Islet of Langerhans (tissue), 1 donor: ENCODE measurements around the gene ACVR1C.
A peak's percentile ranks its signal among the peaks of the same experiment; 100 is the strongest.

ENCODE experiments used
- FAIRE-seq: peaks from one replicate; lab custom pipeline; 2011; peaks lifted over from hg19 to GRCh38; lab: Jason Lieb, UNC

ACVR1C gene

DNA sequence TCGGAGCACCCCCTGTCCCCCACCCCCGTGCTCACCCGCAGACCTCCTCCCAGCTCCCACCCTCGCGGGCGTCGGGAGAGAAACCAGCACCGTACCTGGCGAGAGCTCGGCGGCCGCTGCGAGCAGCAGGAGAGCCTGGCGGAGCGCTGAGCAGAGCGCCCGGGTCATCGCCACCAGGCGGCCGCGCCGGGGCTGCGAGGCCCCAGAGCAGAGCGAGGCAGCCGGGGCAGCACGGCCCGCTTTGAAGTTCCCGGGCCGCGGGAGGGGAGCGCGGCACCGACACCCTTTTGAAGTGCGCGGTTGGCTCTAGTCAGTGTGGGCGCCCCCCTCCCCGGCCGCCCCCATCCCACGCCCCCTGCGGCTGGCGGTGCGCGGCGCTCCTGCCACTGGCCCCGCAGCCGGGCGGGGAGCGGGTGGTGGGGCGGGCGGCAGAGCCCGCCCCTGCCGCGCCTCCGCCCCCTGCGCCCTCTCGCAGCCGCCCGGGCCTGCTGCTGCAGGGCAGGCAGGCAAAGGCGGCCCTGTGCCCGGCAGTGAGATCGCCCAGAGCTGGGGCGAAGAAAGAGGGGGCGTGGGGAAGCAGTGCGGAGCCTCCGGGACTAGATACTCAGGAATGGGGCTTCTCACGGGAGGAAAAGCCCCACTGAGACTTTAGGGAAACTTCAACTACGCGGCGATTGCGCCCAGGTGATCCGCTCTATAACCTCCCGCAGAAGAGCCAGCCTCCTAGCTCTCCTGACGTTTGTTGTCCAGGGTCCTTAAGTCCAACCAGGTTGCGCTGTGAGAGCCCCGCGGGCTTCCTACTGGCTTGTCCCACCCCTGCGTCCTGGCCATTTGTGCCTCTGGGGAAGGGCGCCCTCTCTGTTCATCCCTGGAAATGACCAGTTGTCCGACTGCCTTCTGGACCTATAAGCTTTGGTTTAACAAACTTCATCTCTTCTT, at the start of gene ACVR1C:
Gene ACVR1C, minus strand, starts transcription at position 388 of the 939 bp plus-strand sequence. Its CDS starts 220 bp downstream, at position 168.
- FAIRE-seq, result no peak

DNA sequence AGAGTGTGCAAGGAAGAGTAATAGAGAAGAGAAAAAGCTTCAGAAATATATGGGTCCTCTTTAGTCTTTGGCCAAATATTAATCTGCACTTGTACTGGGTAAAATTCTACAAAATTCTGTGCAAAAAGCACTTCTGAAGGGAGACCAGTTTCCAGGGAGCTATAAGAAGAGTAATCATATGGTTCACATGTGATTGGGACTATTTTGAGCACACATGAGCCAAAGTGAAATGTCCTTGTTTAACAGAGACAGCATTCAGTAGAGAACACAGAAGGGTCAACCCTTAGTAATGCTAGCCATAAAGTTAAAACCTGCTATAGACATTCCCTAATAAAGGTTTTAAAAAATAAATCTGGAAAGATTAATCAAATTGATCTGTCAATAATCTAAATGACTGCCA, 49.3 kb upstream of the ACVR1C start:
- FAIRE-seq, result no peak

DNA sequence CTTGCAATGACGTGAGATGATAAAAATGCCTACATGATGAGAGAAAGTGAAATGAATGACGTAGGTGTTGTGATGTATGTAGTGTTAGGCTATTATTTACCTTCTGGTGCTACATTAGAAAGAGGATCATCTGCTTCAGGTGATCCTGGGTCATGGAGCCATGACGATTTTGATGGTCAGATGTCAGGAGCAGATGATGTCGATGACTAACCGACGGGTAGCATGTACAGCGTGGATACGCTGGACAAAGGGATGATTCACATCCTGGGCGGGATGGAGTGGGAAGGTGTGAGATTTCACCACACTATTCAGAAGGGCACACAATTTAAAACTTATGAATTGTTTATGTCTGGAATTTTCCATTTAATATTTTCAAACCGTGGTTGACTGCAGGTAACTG, 43.5 kb upstream of the ACVR1C start:
- FAIRE-seq, result no peak

DNA sequence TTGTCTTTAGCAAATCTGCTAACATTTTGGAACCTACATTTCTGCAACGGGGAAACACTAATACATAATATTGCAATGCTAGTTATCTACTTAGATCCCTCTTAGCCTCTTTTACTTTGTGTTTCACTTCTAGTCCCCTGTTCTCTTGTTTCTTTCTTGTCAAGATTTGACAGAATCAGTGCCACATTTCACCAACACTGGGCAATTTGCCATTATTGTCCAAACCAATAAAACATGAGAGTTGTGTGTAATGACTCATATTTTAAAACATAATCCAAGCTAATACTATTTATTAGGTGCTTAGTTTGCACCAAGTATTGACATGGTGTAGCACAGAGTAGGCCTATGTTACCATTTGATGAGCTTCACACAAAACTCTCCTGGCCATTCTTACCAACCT, 33.7 kb upstream of the ACVR1C start:
- no peak for FAIRE-seq

DNA sequence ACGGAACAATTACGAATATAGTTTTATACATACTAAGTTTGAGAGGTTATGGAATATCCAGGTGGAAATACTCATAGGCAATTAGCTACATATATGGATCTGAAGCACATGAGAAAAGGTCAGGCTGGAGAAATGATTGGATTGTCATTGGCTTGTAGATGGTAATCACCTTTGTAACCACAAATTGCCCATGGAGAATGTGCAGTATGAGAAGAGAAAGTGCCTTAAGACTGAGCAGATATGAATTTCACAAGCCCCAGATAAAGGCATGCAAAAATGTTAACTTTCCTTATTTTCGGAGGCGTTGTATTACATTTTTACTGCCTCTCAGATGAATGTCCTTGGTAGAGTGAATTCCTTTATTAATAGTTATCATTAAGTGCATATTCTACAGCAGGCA, 33.1 kb upstream of the ACVR1C start:
- no peak for FAIRE-seq

DNA sequence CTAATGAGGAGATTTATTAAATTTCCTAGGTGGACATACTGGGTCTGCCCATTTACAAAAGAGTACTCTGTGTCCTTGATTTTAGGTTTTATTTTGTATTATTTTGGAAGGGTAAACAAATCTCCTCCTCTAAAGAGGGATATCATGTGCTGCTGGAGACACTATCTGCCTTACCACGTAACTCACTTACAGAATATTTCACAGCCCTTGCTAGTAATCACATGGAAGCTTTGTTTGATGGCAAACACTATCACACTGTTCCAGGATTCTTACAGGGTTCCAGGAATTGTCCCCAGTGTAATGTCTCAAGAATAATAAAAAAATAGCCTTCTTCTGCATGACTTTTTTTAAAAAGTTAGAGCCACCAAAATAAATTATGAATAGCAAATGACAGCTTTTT, 29.2 kb upstream of the ACVR1C start:
- no peak for FAIRE-seq

DNA sequence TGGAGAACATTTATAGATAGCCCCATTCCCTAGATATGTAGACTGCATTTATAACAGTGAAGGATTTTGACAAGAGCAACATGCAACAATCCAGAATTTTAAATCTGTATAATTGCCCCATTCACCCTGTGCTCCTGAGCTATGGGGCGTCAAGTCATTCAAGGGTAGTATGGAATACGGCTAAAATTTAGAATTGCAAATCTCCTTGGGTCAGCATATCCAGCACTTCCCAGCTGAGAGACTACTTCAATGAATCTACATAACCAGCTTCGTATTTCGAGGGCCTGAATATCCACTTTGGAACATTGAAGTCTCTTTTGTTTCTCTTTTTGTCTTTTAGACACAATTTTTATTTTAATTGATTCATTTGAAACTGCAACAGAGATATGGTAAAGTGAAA, 28.4 kb upstream of the ACVR1C start:
- FAIRE-seq, result no peak

DNA sequence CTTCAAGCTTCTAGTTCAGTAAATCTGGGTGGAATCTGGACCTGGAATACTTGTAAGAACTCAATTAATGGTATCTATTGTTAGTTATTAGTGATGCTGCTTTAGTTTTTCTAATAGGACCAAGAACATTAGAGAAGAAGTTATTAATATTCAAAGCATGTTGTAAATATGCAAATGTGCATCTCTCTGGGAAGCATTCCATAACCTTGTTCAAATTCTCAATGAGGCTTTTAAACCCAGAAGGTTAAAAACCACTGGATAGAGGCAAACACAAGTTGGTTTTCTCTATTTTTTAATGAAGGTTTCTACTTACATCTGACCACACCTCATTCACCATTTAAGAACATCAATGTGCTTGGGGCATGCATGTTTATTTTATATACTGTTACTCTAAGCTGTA, 16.1 kb upstream of the ACVR1C start:
- FAIRE-seq, result no peak

DNA sequence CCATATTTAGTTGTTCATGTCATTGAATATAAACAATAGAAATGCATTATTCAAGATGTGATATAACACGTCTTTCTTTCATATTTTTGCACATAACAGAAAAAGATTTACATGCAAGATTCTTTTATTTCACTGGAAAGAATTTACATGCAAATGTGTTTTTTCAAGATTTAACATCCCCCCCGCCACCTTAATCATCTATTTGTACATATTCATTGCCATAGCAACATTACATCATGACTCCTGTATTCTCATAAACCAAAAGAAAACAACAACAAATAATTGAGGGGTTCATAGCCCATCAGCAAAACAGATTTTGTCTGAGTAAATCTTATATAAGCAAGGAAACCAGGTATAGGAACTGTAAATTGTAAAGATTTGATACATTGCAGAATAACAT, 3.2 kb upstream of the ACVR1C start:
- FAIRE-seq, result no peak

DNA sequence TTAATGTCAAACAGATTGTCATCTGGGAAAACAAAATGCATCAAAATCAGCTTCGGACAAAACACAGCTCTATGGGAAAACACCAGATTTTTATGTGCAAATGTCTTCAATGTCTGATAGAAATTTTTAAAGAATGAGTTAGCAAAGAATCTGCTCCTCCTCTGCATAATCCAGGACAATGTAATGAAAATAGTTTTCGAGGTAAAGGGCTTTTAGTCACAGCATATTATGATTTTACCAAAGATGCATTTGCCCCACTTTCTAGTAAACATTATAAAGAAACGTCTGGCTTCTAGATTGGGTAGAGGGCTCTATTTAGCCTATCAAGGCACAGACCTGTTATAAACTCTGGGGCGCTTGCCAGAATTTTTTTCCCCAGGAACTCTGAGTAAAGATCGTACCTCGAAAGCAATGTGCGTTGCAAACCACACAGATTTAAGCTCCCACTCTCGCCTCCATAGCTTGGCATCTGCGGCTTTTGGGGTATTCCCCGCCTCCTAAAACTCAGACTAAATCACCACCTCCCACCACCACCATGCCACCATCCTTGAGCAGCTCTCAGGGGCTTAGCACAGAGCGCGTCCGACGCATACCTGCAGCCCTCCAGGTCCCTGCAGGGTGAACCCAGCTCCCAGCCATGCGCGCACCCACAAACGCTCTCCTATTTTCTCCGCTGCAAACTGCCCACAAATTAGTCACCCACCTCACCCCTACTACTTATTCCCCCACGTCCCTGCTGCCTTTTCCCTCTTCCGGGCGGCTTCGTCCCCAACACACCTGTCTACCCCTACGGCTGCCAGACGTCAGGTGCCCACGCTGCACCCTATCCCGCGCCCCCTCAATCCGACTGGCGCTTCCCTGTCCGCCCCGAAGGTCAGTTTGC, 829 bp downstream of the ACVR1C start:
- peak; percentile 73 for FAIRE-seq

DNA sequence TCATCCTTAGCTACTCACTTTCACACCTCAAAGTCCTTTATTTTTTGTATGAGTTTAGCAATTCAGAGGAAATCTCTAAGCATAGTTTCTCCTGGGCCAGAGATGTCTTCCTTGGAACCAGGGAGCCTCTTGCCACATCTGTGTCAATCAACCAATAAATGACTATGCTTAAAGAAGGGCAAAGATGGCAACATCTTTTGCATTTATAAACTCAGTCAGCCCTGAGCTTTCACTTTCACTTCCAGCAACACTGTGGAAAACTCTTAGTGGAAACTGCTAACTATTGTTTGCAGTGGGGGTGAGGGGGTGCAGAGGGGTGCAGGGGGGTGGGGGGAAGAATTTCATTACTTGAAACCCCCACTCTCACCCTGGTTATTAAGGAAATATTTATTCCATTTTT, 3.4 kb downstream of the ACVR1C start:
- no peak for FAIRE-seq

DNA sequence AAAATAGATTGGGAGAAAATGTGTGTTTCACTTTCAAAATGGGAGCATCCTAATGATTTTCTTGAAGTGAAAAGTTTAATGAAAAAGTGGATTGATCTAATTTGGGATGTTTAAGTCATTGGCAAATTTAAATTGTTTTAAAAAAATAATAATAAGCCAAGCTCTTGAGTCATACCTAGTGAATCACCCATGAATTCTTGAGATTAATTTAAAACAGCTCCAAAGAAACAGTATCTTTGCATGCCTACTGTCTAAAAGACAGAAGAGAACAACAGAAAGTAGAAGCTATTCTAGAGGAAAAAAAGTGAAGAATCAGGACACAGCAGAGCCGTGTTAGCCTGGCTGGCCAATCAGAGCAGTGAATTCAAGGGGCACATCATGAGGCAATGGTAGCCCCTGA, 7.7 kb downstream of the ACVR1C start:
- FAIRE-seq, result no peak

DNA sequence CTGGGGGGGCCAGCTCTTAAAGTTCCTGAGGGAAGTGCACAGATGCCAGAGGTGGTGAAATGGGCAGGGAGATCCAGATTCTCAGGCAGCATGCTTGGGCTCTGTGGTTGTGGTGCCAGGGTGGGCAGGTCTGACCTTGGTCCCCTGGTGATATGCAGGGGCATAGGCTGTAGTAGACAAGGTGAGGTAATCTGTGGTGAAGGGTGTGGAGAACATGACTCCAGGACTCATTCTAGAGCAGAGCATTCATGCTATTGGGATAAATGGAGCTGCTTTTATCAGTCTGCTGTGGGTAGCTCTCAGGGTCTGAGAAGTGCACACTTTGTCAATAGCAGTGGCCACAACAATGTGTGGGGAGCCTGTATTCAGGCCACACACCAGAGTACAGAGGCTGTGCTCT, 16.9 kb downstream of the ACVR1C start:
- FAIRE-seq, result no peak

DNA sequence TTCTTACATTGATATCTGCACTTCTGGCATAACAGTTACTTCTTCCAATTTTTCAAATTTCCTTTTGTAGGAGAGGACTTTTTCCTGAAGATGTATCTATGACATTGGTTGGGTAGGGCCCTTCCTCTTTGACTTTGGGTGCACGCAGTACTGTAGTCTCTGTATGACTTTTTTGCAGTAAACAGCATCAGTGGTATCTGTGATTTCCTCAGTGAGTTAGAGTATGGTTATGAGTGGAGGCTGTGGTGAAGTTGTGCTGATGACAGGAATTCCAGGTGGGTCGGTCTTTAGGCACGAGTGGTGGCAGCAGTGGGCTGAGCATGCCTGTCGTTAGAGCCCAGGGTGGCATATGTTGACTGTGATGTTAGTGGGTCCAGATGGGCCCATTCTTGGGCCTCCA, 17.6 kb downstream of the ACVR1C start:
- no peak for FAIRE-seq

DNA sequence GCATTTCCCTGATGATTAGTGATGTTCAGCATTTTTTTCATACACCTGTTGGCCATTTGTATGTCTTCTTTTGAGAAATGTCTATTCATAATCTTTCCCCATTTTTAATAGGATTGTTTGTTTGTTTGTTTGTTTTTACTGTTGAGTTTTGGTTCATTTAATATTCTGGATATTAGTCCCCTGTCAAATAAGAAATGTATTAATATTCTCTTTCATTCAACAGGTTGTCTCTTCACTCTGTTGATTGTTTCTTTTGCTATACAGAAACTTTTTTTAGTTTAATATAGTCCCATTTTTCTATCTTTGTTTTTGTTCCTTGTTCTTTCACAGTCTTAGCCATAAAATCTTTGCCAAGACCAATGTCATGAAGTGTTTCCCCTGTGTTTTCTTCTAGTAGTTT, 22.1 kb downstream of the ACVR1C start:
- no peak for FAIRE-seq

DNA sequence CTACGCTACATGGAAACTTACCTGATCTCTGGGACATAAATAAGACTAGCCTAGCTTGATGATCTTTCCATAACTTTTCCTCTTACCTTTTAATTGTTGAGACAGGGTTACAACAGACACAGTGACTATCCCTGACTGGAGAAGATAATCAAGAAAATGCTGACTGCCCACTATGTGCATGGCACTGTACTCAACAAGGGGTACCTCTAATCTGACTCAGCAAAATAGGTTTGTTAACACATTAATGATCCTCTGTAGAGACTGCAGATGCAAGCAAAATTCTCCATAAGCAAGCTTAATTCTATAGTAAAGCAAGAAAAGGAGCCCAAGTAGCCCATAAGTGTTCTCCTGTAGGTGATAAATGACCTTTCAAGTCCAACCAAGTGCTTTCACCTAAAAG, 25.5 kb downstream of the ACVR1C start:
- peak; percentile 74 for FAIRE-seq

DNA sequence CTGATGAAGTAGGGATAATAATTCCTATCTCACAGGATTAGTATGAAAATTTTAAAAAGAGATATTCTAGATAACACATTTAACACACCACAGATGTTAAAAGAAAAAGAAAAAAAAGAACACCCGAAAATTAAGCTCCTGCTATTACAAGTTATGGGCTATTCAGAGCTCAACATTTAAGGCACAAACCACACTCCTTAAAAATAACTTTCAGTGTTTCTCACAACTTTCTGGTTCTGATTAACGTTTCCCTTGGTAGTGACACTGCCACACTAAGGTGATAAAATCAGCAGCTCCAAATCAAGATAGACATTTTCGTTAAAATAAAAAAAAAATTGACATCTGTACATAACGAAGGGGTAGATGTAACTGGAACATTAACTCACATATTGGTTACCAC, 26.9 kb downstream of the ACVR1C start:
- peak; percentile 53 for FAIRE-seq

DNA sequence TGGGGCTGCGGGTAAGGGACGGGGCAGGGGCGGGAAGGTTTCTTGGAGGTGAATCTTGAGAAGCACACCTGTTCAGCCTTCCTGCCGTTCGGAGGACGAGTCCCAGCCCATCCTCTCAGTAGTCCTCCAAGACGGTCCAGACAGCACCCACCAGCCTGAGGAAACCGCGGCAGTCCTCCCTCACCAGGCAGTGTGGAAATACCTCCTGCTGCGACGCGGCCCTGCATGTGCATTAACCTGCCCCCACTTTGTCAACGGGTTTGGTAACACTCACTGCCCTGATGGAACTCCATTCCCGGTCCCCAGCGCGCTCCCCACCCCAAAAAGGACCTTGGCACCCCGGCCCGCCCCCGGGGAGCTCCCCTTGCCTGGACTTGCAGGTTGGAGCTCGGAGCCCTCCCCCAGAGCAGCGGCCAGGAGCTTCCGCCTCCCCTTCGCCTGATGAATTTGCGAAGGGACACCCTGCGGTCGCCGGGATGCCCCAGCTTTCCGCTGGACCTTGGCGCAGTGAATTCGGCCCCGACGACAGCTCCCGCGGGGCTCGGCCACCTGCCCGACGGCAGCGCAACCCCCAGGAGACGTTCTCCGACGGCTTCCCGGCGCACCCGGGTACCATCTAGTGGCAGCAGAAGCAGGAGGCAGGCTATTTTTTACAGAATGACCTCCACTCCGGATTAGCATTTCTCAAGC, 31.5 kb downstream of the ACVR1C start:
- FAIRE-seq, result peak; percentile 86

DNA sequence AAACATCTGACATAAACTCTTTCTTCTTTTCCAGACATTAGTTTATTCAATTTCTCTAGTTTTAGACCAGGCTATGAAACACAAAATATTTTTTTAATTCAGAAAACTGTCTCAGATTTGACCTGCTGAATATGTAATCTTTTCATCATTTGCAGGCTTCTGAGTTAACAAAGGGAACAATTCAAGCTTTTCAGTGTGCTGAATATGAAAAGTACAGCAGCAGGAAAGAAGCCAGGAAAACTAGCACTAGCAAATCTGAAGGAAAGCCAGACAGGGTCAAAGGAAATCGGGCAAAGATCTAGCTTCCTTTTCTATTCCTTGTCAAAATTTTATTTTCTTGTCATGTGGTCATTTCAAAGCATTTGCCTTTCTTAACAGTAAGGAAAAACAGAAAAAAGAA, 35.3 kb downstream of the ACVR1C start:
- no peak for FAIRE-seq

DNA sequence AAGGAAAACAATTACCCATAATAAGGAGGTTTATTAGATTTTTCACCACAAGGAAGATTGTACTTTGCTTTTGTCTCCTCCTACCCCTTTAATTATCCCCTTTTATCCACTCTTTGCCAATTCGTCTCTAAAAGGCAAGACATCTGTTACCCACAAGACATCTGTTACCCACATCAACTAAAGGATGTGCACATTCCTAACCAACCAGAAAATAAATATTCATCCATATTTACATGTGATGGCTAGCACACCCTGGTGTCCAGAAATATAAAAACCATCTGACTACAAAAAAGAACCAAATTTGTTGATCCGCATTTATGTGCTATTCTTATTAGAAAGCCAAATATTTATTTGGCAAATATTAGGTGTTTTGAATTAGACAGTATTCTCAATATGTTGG, 35.7 kb downstream of the ACVR1C start:
- peak; percentile 97 for FAIRE-seq

DNA sequence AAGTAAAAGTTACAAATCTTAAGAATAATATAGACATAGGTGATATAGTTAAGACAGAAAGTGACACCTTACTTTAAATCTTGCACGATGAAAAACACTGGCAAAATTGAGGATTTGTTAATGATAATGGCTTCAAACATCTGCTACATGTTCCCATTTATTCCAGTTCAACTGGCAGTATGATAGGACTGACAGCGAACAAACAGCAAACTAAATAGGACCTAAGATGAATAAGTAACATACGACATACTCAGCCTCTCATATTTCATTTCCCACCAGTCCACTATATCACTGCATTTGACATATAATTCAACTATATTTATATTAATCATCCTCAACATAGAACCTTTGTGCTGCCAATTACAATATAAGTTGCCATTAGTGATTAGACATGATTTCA, 36.3 kb downstream of the ACVR1C start:
- peak; percentile 99 for FAIRE-seq

DNA sequence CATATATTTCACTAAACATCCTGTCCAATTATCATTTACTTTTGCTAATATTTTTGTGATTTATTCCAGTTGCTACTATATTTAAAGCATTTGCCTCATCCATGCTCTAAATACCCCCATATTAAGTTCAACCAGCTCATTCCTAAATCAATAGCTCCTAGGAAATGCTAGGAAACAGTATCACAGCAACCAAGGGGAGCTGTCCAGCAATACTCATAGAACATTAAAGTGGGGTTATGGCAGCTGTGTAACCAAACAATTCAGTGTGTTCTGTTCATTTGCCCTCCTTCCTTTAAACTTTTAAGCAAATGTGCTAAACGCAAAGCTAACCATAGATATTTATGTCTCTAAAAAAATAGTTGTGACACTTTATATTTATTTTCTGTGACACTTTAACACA, 41.1 kb downstream of the ACVR1C start:
- FAIRE-seq, result peak; percentile 100

DNA sequence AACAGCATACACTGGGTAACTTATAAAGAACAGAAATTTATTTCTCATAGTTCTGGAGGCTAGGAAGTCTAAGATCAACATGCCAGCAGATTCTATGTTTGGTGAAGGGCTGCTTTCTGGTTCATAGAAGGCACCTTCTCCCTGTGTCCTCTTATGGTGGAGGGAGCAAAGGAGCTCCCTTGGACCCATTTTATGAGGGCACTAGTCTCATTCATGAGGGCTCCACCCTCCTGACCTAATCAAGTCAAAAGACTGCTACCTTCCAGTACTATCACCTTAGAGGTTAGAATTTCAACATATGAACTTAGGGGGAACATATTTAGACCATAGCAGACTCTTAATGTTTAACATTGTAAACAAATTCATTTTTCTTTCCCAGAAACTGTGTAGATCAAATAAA, 54.5 kb downstream of the ACVR1C start:
- FAIRE-seq, result no peak
